HepG2 (cell line): ENCODE results near the gene SH2D3A. TPM values are rescaled to one million over a fixed set of nuclear protein-coding genes. Genes with fewer than 3 reads are reported as not detected.

Source experiments
- E2F2 ChIP-seq: sonication (generic); formaldehyde crosslinking; IDR thresholded peaks from 2 replicates; pipeline ENCODE4 v1.4.0; 2020; ENCODE audit warnings: missing genetic modification reagents, borderline replicate concordance
- FOXK2 ChIP-seq: fragments of 450-650 bp; IDR thresholded peaks from 2 replicates; pipeline ENCODE4 v1.6.1; 2016
- KLF12 ChIP-seq: sonication (generic); formaldehyde crosslinking; IDR thresholded peaks from 2 replicates; pipeline ENCODE4 v1.4.0; 2020; ENCODE audit warnings: missing genetic modification reagents, borderline replicate concordance
- MAFK ChIP-seq, 2 experiments: IDR thresholded peaks in 1 of 2; conservative IDR thresholded peaks in 1 of 2; 2 replicates each; pipeline ENCODE4 v1.6.1; 2011; ENCODE audit warnings: improper control_type of control experiment in 2 of 2, low read length in 2 of 2
- NBN ChIP-seq: fragments of 450-650 bp; conservative IDR thresholded peaks from 2 replicates; pipeline ENCODE4 v1.6.1; 2017
- RBM39 ChIP-seq: fragments of 200-400 bp; formaldehyde crosslinking; IDR thresholded peaks from one replicate; pipeline ENCODE4 v1.6.1; 2018; ENCODE audit warnings: antibody characterized with exemption, mild to moderate bottlenecking, low read depth, low read length; ENCODE audit not compliant: poor library complexity, severe bottlenecking
- RFXAP ChIP-seq: sonication (generic); formaldehyde crosslinking; IDR thresholded peaks from 2 replicates; pipeline ENCODE4 v1.4.0; 2020; ENCODE audit warnings: missing genetic modification reagents, borderline replicate concordance
- RXRB ChIP-seq: IDR thresholded peaks from 2 replicates; pipeline ENCODE4 v1.6.1; 2016; ENCODE audit warnings: borderline replicate concordance, missing genetic modification reagents, missing compliant biosample characterization
- ZBED4 ChIP-seq: sonication (generic); formaldehyde crosslinking; IDR thresholded peaks from 2 replicates; pipeline ENCODE4 v1.4.0; 2020; ENCODE audit warnings: missing genetic modification reagents, borderline replicate concordance
- ZFP82 ChIP-seq: sonication (generic); formaldehyde crosslinking; IDR thresholded peaks from 2 replicates; pipeline ENCODE4 v1.5.1; 2020; ENCODE audit warnings: mild to moderate bottlenecking, missing genetic modification reagents, borderline replicate concordance
- ZNF318 ChIP-seq: sonication (generic); formaldehyde crosslinking; IDR thresholded peaks from 2 replicates; pipeline ENCODE4 v1.4.0; 2020; ENCODE audit warnings: mild to moderate bottlenecking, missing genetic modification reagents
- ZNF543 ChIP-seq: sonication (generic); formaldehyde crosslinking; IDR thresholded peaks from 2 replicates; pipeline ENCODE4 v1.4.0; 2020; ENCODE audit warnings: mild to moderate bottlenecking, missing genetic modification reagents
- polyA plus RNA-seq, 8 experiments: library from polyadenylated mRNA; depleted of rRNA in 3 of 8; stranded (reverse) in 7 of 8; unstranded in 1 of 8; fragments of >200 nt; fragmentation: Illumina TruSeq in 4 of 8; extraction: Trizol in 4 of 8; gene quantifications; 2 replicates each; pipeline versions ENCODE4 v1.2.1 to v1.2.3, GENCODE V29; 2011 to 2016; ENCODE audit warnings: low read depth in 4 of 8, missing spikeins in 1 of 8, mixed read lengths in 1 of 8; ENCODE audit not compliant: insufficient read depth in 1 of 8
- total RNA-seq, 5 experiments: library from RNA; depleted of rRNA; stranded (reverse); fragments of >200 nt; fragmentation: Illumina TruSeq; extraction: Trizol; gene quantifications; 2 replicates each; pipeline ENCODE4 v1.2.3, GENCODE V29; 2016; ENCODE audit warnings: low read depth in 1 of 5

SH2D3A gene
- total and polyA plus RNA-seq, 2 of the 13 experiments (the other 11 are each of a cell fraction or from before 2014, with no cell fraction given): 1.0 to 2.2 TPM

GRCh38 chr19:6738787-6739389 is 28.3 kb downstream of the SH2D3A start (continued):
- peak; percentile 14; the same call in 1 of the 2 replicates for TF ChIP-seq ZBED4 (CRISPR knock-in tag)
- TF ChIP-seq KLF12 (CRISPR knock-in tag): peak; percentile 33; the same call in 1 of the 2 replicates
- TF ChIP-seq MAFK (conservative IDR thresholded peaks at IDR 0.05 in 1 of 2, IDR thresholded peaks at IDR 0.05 in 1 of 2; ENCODE audit: low read length in 2 of 2): no peak
- peak; percentile 20; the same call in 1 of the 2 replicates for TF ChIP-seq ZNF318
- TF ChIP-seq RBM39: peak; percentile 58
- TF ChIP-seq ZFP82: peak; percentile 77; the same call in 1 of the 2 replicates
- peak; percentile 57; the same call in 1 of the 2 replicates for TF ChIP-seq ZNF543 (CRISPR knock-in tag)
- TF ChIP-seq E2F2: 0 out of 2 replicates have a peak, but pooled peaks have one; percentile 44
- TF ChIP-seq NBN: no peak
- TF ChIP-seq FOXK2: no peak
- TF ChIP-seq RXRB (CRISPR knock-in tag): 0 out of 2 replicates have a peak, but pooled peaks have one; percentile 13
- 0 out of 2 replicates have a peak, but pooled peaks have one; percentile 19 for TF ChIP-seq RFXAP (CRISPR knock-in tag)
